HCT116 (cell line): ENCODE results near the gene NSUN3. TPM values are rescaled to one million over a fixed set of nuclear protein-coding genes. Genes with fewer than 3 reads are reported as not detected.

Source experiments
- ATAC-seq: fragments of 200-7000 bp; cut with Tn5 transposase; 2 replicates; pipeline ENCODE4 v1.9.1; 2020; ENCODE audit warnings: mild to moderate bottlenecking, moderate library complexity
- BruUV-seq: library from RNA; stranded (reverse); fragments of 400-500 nt; replicated peaks from 2 replicates; lab custom pipeline; 2021; lab: Mats Ljungman, UMichigan
- CTCF ChIA-PET: fragments of 300-600 bp; sonication (Branson Sonifier 250); formaldehyde crosslinking; loops from one replicate; lab custom pipeline; 2021; ENCODE audit warnings: antibody characterized with exemption; lab: Charles Lee
- POLR2A ChIA-PET: fragments of 300-600, 350-600 bp; sonication (Branson Sonifier 250); formaldehyde crosslinking; loops from one replicate; lab custom pipeline; 2021; ENCODE audit warnings: antibody characterized with exemption; lab: Charles Lee
- RAD21 ChIA-PET, 2 experiments: fragments of 300-600 bp; sonication (Branson Sonifier 250); formaldehyde crosslinking; loops; one replicate each; lab custom pipeline; 2023; ENCODE audit warnings: low total read pairs in 2 of 2; ENCODE audit not compliant: uncharacterized antibody in 2 of 2, unreplicated experiment in 2 of 2, low non-redundant PET in 1 of 2; lab: Charles Lee
- DNase-seq: peaks from one replicate; pipeline ENCODE4 v3.0.0-alpha.2; 2010; ENCODE audit warnings: low read depth, low spot score
- H2AFZ ChIP-seq: fragments of 200-600 bp; shearing (Covaris generic), sonication (generic); 2 replicates; pipeline ENCODE4 v1.6.1; 2017; ENCODE audit warnings: low read depth, mixed run types, mixed read lengths, antibody characterized with exemption, low read length; ENCODE audit not compliant: poor library complexity, severe bottlenecking
- H3K27ac ChIP-seq: 2 replicates; pipeline ENCODE4 v1.5.1; 2012; ENCODE audit warnings: low read depth, low read length
- H3K27me3 ChIP-seq: fragments of 200-600 bp; sonication (generic); 2 replicates; pipeline ENCODE4 v1.6.1; 2016; ENCODE audit warnings: mixed run types, low read length, mixed read lengths; ENCODE audit not compliant: insufficient read depth
- H3K36me3 ChIP-seq, 2 experiments: fragments of 200-500 bp in 1 of 2; fragments of 200-600 bp in 1 of 2; sonication (Bioruptor generic) in 1 of 2; sonication (generic) in 1 of 2; 2 replicates each; pipeline versions ENCODE4 v1.5.1 to v1.6.1; 2014 to 2016; ENCODE audit warnings: low read length in 2 of 2, inconsistent platforms in 1 of 2, mixed read lengths in 1 of 2, mixed run types in 1 of 2; ENCODE audit not compliant: insufficient read depth in 2 of 2, control insufficient read depth in 1 of 2
- H3K4me1 ChIP-seq, 2 experiments: fragments of 200-600 bp in 1 of 2; sonication (generic) in 1 of 2; 2 replicates each; pipeline versions ENCODE4 v1.5.1 to v1.6.1; 2012 to 2017; ENCODE audit warnings: low read length in 2 of 2, inconsistent platforms in 1 of 2, mild to moderate bottlenecking in 1 of 2, mixed read lengths in 1 of 2, mixed run types in 1 of 2, moderate library complexity in 1 of 2; ENCODE audit not compliant: insufficient read depth in 2 of 2, control insufficient read depth in 1 of 2
- H3K4me2 ChIP-seq: fragments of 200-600 bp; sonication (generic); 2 replicates; pipeline ENCODE4 v1.6.1; 2017; ENCODE audit warnings: mixed run types, low read length, mixed read lengths
- H3K4me3 ChIP-seq, 2 experiments: fragments of 200-600 bp in 1 of 2; sonication (generic) in 1 of 2; replicated peaks in 1 of 2; 2 replicates each; pipeline ENCODE4 v1.5.1; 2011 to 2016; ENCODE audit warnings: low read length in 2 of 2, control low read depth in 1 of 2, low read depth in 1 of 2, mild to moderate bottlenecking in 1 of 2, mixed read lengths in 1 of 2, mixed run types in 1 of 2
- H3K79me2 ChIP-seq: fragments of 200-600 bp; sonication (generic); 2 replicates; pipeline ENCODE4 v1.6.1; 2017; ENCODE audit warnings: mild to moderate bottlenecking, mixed run types, low read length, moderate library complexity, mixed read lengths; ENCODE audit not compliant: insufficient read depth
- H3K9ac ChIP-seq: fragments of 200-600 bp; sonication (generic); 2 replicates; pipeline ENCODE4 v1.6.1; 2016; ENCODE audit warnings: low read length, mixed read lengths
- H3K9me2 ChIP-seq: fragments of 200-600 bp; sonication (generic), shearing (Covaris generic); 2 replicates; pipeline ENCODE4 v1.6.1; 2017; ENCODE audit warnings: mixed run types, mild to moderate bottlenecking, moderate library complexity; ENCODE audit not compliant: insufficient read depth
- H3K9me3 ChIP-seq, 2 experiments: fragments of 200-500 bp in 1 of 2; fragments of 200-600 bp in 1 of 2; sonication (Bioruptor generic) in 1 of 2; sonication (generic) in 1 of 2; 2 replicates each; pipeline ENCODE4 v1.6.1; 2014 to 2017; ENCODE audit warnings: low read length in 2 of 2, mixed read lengths in 2 of 2, inconsistent platforms in 1 of 2, low read depth in 1 of 2, mild to moderate bottlenecking in 1 of 2, mixed run types in 1 of 2, moderate library complexity in 1 of 2; ENCODE audit not compliant: control insufficient read depth in 1 of 2, insufficient read depth in 1 of 2
- H4K20me1 ChIP-seq: fragments of 200-600 bp; sonication (generic), shearing (Covaris generic); 2 replicates; pipeline ENCODE4 v1.6.1; 2017; ENCODE audit warnings: mixed run types, mild to moderate bottlenecking, moderate library complexity; ENCODE audit not compliant: insufficient read depth
- ATF3 ChIP-seq: IDR thresholded peaks from 2 replicates; pipeline ENCODE4 v1.6.1; 2012
- CEBPB ChIP-seq: IDR thresholded peaks from 2 replicates; pipeline ENCODE4 v1.6.1; 2012; ENCODE audit warnings: low read depth
- CTCF ChIP-seq, 3 experiments: fragments of 200-600 bp in 1 of 3; sonication (generic) in 1 of 3; IDR thresholded peaks in 2 of 3; conservative IDR thresholded peaks in 1 of 3; 2 replicates each; pipeline ENCODE4 v1.5.1; 2012 to 2017; ENCODE audit warnings: low read depth in 2 of 3, low read length in 2 of 3, antibody characterized with exemption in 1 of 3, borderline replicate concordance in 1 of 3, control low read depth in 1 of 3, mild to moderate bottlenecking in 1 of 3, mixed read lengths in 1 of 3, mixed run types in 1 of 3, moderate library complexity in 1 of 3; ENCODE audit not compliant: insufficient read depth in 1 of 3
- EGR1 ChIP-seq: IDR thresholded peaks from 2 replicates; pipeline ENCODE4 v1.6.1; 2012; ENCODE audit warnings: low read depth
- ELF1 ChIP-seq: IDR thresholded peaks from 2 replicates; pipeline ENCODE4 v1.6.1; 2012; ENCODE audit warnings: low read depth, borderline replicate concordance
- JUND ChIP-seq: IDR thresholded peaks from 2 replicates; pipeline ENCODE4 v1.6.1; 2012
- POLR2A ChIP-seq: IDR thresholded peaks from 2 replicates; pipeline ENCODE4 v1.7.0; 2011; ENCODE audit warnings: borderline replicate concordance; ENCODE audit not compliant: insufficient read depth, insufficient read length; ENCODE audit errors: extremely low read depth
- POLR2AphosphoS5 ChIP-seq: IDR thresholded peaks from 2 replicates; pipeline ENCODE4 v1.6.1; 2011; ENCODE audit warnings: mild to moderate bottlenecking, low read depth, low read length, moderate library complexity
- RAD21 ChIP-seq: IDR thresholded peaks from 2 replicates; pipeline ENCODE4 v1.6.1; 2012; ENCODE audit warnings: low read depth, mild to moderate bottlenecking
- SP1 ChIP-seq: IDR thresholded peaks from 2 replicates; pipeline ENCODE4 v1.6.1; 2012; ENCODE audit warnings: low read depth
- SRF ChIP-seq: IDR thresholded peaks from 2 replicates; pipeline ENCODE4 v1.6.1; 2012; ENCODE audit warnings: low read depth
- TCF7L2 ChIP-seq: IDR thresholded peaks from 2 replicates; pipeline ENCODE4 v1.7.0; 2011; ENCODE audit warnings: borderline replicate concordance, inconsistent platforms; ENCODE audit not compliant: insufficient read depth, insufficient read length; ENCODE audit errors: extremely low read depth
- YY1 ChIP-seq: IDR thresholded peaks from 2 replicates; pipeline ENCODE4 v1.6.1; 2011; ENCODE audit warnings: low read length, low read depth, moderate library complexity, mild to moderate bottlenecking; ENCODE audit not compliant: insufficient replicate concordance; ENCODE audit errors: extremely low read depth
- ZBTB33 ChIP-seq: IDR thresholded peaks from 2 replicates; pipeline ENCODE4 v1.6.1; 2011; ENCODE audit warnings: mild to moderate bottlenecking, low read length, moderate library complexity; ENCODE audit not compliant: insufficient replicate concordance; ENCODE audit errors: extremely low read depth
- ZFX ChIP-seq: fragments of 450-650 bp; IDR thresholded peaks from 2 replicates; pipeline ENCODE4 v1.6.1; 2017
- ZNF274 ChIP-seq: fragments of 200-500 bp; sonication (Bioruptor generic); IDR thresholded peaks from 2 replicates; pipeline ENCODE4 v1.6.1; 2014; ENCODE audit warnings: mild to moderate bottlenecking, low read depth, low read length, inconsistent platforms
- intact Hi-C: fragments of 100-400 bp; cut with micrococcal nuclease; formaldehyde crosslinking; loops from 2 replicates; pipeline ENCODE4 v1.10.0; 2022
- total RNA-seq: library from RNA; stranded (reverse); gene quantifications from one replicate; pipeline ENCODE4 v1.2.1, GENCODE V29; 2021; ENCODE audit not compliant: unreplicated experiment
- TF ChIP-seq, protein P1 (sequence below): IDR thresholded peaks from 2 replicates; pipeline ENCODE4 v1.6.1; 2012

Gene NSUN3
- total RNA-seq, 1 experiment from 2014 or later, result 6.6 TPM

DNA sequence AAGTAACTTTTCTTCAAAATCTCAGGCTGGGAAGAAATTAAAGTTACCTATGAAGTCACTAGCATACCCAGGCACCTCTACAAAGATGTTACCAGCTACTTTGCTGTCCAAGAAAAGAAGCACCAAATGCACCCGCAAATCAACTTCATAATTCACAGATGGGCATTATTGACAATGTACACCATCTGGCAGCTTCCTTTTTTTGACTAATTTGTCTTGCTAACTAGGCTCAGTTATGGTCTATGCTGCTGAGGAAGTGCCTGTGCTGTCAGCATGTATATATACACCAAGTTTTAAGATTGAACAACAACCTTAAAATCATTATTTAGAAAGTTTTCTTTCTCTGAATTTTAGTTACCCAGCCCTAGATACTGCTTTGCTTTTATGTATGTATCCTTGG lies 93.8 kb downstream of the NSUN3 start (continued):
- TF ChIP-seq CTCF (IDR thresholded peaks at IDR 0.05 in 2 of 3, conservative IDR thresholded peaks at IDR 0.05 in 1 of 3; ENCODE audit: borderline replicate concordance in 1 of 3, insufficient read depth in 1 of 3, low read depth in 2 of 3, low read length in 2 of 3) (no peak), RAD21 (no peak), ZBTB33 (no peak), SRF (no peak)

GRCh38 chr3:94158512-94158911 lies 95.7 kb downstream of the NSUN3 start:
- Histone ChIP-seq H3K27me3 (no peaks in the 10 kb centered on the region), H3K9me3 (no peaks in the 10 kb centered on the region), H3K9me2 (no peaks in the 10 kb centered on the region), H3K4me2 (no peak overlapping the region), H2AFZ (no peak overlapping the region), H4K20me1 (no peaks in the 10 kb centered on the region), H3K4me1 (peaks cover 4 to 11% of the 10 kb centered on the region in 2 experiments; a peak in 2 of 4 replicates), H3K79me2 (no peaks in the 10 kb centered on the region), H3K4me3 (no peak overlapping the region), H3K27ac (no peak overlapping the region), H3K9ac (no peak overlapping the region), H3K36me3 (no peaks in the 10 kb centered on the region)
- POLR2A ChIA-PET, result no interaction called here
- TF ChIP-seq SRF, result no peak
- TF ChIP-seq SP1, result no peak
- no peak for TF ChIP-seq RAD21
- TF ChIP-seq POLR2A, result no peak
- TF ChIP-seq CTCF (IDR thresholded peaks at IDR 0.05 in 2 of 3, conservative IDR thresholded peaks at IDR 0.05 in 1 of 3; ENCODE audit: borderline replicate concordance in 1 of 3, insufficient read depth in 1 of 3, low read depth in 2 of 3, low read length in 2 of 3), result no peak
- no peak for TF ChIP-seq EGR1
- no peak for TF ChIP-seq ZFX
- TF ChIP-seq YY1, result no peak
- no peak for TF ChIP-seq TCF7L2
- no peak for TF ChIP-seq CEBPB
- no peak for TF ChIP-seq JUND
- no peak for TF ChIP-seq POLR2AphosphoS5
- TF ChIP-seq ZNF274, result no peak
- no peak for TF ChIP-seq ATF3
- TF ChIP-seq, protein P1, sequence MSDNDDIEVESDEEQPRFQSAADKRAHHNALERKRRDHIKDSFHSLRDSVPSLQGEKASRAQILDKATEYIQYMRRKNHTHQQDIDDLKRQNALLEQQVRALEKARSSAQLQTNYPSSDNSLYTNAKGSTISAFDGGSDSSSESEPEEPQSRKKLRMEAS, result no peak
- no peak for TF ChIP-seq ELF1
- RAD21 ChIA-PET, result no interaction called here
- intact Hi-C loops, result no loop called here
- DNase-seq (no peak), ATAC-seq (no peak)
- CTCF ChIA-PET, result no interaction called here
- no TSS peak for BruUV-seq
